LNCAP (cell line): ENCODE data around the gene UBE2F.

ENCODE experiments used
- TF ChIP-seq, protein P1 (sequence below): fragments of 450-650 bp; IDR thresholded peaks from 2 replicates; pipeline ENCODE4 v1.5.1; 2017; ENCODE audit warnings: mild to moderate bottlenecking

The UBE2F gene

DNA sequence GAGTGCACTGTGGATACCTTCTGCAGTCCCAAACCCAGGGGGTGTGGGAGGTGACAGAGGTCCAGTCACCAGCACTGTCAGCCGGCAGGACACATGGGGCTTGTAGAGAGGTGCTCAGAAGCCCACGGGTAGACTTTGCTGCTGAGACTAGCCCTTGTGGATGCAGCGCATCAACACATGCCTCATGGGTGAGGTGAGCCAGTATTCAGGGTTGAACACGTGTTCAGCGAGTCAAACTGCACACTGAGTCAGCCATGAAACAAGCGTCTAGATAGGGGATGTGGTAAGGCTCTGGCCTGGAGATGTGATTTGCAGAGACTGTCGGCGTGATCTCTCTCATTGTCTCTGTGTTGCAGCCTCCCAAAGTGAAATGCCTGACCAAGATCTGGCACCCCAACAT lies 58.2 kb downstream of the UBE2F start:
- TF ChIP-seq, protein P1, sequence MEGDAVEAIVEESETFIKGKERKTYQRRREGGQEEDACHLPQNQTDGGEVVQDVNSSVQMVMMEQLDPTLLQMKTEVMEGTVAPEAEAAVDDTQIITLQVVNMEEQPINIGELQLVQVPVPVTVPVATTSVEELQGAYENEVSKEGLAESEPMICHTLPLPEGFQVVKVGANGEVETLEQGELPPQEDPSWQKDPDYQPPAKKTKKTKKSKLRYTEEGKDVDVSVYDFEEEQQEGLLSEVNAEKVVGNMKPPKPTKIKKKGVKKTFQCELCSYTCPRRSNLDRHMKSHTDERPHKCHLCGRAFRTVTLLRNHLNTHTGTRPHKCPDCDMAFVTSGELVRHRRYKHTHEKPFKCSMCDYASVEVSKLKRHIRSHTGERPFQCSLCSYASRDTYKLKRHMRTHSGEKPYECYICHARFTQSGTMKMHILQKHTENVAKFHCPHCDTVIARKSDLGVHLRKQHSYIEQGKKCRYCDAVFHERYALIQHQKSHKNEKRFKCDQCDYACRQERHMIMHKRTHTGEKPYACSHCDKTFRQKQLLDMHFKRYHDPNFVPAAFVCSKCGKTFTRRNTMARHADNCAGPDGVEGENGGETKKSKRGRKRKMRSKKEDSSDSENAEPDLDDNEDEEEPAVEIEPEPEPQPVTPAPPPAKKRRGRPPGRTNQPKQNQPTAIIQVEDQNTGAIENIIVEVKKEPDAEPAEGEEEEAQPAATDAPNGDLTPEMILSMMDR = no peak

DNA sequence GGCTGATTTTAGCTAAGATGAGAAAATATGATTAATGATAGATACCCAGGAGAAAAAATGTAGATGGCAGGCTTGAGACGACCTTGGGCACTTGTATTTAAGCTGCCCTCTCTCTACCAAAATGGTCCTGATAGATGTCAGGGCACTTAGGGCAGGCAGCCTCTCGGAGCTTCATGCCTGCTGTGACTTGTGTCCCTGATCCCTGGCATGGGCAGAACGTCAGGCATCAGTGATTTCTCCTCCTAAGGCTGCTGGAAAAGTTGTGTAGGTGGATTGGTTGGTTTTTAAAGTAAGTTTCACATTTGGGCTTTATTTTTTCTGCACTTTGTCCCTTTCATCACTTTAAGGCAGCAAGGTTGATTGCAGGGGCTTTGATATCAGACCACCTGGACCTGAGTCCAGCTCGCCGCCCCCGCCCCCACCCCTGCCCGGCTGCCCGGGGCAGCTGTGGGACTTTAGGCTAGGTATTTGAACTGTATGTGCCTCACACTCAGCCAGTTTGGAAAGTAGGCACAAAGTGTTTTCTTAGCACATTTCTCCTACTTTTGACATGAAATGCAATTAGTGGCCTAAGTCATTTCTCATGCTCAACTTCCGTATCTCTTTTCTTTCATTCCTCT lies 59.0 kb downstream of the UBE2F start:
- TF ChIP-seq, protein P1 = no peak

DNA sequence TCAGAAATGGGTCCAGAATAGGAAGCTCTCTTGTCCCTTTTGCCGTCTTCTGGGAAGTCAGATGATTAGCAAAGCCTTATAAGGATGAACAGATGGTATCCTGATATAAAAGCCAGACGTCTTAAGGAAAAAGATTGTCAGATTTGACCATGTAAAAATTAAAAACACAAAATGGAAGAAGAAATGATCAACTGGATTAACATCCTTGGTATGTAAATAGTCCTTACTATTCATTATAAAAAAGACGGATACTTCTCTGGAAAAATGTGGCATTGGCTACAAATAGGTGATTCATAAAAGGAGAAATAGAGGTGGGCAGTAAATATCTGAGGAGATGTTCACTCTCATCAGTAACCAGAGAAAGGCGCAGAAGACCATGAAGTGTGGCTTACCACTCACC lies 60.2 kb downstream of the UBE2F start:
- TF ChIP-seq, protein P1 = no peak

DNA sequence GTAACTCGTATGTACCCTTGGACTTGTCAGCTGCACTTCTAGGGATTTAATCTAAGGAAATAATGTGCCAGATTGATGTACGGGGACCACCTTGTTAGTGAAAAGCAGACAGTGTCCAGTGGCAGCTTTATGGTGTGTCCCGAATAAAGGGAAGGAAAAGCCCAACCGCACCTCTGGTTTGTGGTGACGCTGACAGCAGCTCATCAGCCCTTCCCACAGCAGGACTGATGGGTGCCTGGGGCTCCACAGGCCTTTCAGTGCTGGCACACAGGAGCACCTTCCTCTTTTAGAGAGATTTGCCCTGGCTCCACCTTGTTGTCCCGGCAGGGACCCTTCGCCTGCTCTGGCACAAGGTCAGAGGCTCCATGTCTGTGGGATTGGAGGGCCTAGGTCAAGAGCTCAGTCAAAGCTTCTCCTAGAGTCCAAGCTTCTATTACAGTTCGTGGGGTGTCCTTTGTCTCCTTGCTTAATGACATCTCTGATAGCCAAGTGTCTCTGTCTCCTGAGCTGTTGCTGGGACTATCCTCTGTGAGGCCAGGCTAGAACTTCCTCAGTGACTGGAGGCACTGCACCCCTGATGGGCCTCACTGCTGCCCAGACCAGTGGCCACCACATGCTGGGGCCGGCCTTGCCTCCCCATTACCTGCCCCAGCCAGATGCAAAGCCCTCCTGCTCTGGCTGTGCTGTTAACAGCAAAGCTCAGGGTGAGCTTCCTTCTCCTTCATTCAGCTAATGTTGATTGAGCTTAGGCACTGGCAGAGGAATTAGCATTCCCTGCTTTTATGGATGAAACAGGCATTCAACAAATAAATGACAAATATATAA lies 61.0 kb downstream of the UBE2F start:
- TF ChIP-seq, protein P1 = no peak

DNA sequence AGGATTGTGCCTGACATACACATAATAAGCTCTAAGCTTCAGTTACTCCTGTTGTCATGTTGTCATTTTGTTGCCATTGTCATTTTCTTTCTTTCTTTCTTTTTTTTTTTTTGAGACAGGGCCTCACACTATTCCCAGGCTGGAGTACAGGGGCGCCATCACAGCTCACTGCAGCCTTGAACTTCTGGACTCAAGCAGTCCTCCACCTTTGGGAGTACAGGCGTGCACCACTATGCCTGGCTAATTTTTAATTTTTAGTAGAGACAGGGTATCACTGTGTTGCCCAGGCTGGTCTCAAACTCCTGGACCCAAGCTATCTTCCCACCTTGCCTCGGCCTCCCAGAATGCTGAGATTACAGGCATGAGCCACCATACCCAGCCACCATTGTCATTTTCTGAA lies 63.0 kb downstream of the UBE2F start:
- TF ChIP-seq, protein P1 = no peak

DNA sequence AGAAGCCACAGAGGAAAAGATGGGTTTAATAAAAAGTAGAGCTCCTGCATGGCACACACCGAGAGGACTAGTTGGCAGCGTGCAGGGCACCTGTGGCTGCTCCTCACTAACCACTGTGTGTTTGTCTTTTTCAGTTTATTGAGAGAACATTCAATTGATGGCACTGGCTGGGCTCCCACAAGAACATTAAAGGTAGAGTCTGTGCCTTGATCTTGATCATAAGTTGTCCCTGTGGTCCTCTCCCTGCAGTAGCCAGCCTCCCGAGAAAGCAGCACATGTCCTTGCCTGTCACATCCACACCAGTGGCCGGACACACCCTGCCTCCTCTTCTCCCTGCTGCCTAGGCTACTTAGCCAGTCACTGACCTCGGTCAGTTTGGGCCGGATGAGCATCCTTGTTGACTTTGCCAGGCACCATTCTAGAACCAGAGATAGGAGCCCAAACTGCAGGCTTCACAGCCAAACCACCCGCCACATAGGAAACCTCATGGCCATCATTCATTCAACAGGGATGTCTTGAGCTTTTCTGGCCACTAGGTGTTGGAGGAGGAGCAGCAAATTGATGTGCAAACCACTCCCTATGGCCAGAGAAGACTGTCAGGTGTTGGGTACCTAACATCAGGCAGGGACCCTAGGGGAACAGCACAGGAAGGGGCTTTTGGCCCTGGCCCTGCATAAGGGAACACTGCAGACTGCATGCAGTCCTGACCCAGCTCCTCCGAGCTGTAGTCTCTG lies 63.8 kb downstream of the UBE2F start:
- TF ChIP-seq, protein P1 = no peak

DNA sequence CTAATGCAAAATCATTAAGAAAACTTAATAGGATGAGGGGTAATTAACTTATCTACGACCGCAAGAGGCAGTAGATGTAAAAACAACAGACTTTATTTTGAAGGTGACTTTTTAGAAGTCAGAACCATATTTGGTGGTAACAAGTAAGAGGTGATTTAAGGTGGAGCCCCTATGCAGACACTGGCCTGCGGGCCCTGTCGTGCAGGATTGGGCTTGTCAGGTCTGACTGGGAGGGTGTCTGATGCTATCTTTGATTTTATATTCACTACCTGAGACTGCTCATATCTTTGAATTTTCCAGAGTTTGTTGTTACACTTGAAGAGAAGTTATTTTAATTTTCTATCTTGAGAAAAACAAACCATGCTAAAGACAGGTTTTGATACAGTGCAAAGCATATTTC lies 64.9 kb downstream of the UBE2F start:
- TF ChIP-seq, protein P1 = no peak
